HepG2 (cell line): ENCODE results near the gene TMEM45A. TPM values are rescaled to one million over a fixed set of nuclear protein-coding genes. Genes with fewer than 3 reads are reported as not detected.
A peak's percentile ranks its signal among the peaks of the same experiment; 100 is the strongest.

ENCODE experiments used
- CREB1 ChIP-seq, 2 experiments: fragments of 450-650 bp in 1 of 2; IDR thresholded peaks; 2 replicates each; pipeline ENCODE4 v1.6.1; 2016 to 2017; ENCODE audit warnings: control low read depth in 1 of 2, mild to moderate bottlenecking in 1 of 2, missing compliant biosample characterization in 1 of 2, missing genetic modification characterization in 1 of 2
- FOXC1 ChIP-seq: sonication (generic); formaldehyde crosslinking; IDR thresholded peaks from 2 replicates; pipeline ENCODE4 v1.8.0; 2022; ENCODE audit warnings: mild to moderate bottlenecking, missing genetic modification reagents, borderline replicate concordance
- FOXK2 ChIP-seq: fragments of 450-650 bp; IDR thresholded peaks from 2 replicates; pipeline ENCODE4 v1.6.1; 2016
- GLI4 ChIP-seq: sonication (generic); formaldehyde crosslinking; IDR thresholded peaks from 2 replicates; pipeline ENCODE4 v1.5.1; 2020; ENCODE audit warnings: missing genetic modification reagents, mild to moderate bottlenecking, moderate library complexity, borderline replicate concordance
- HIVEP1 ChIP-seq: sonication (generic); formaldehyde crosslinking; IDR thresholded peaks from 2 replicates; pipeline ENCODE4 v1.4.0; 2020; ENCODE audit warnings: mild to moderate bottlenecking, missing genetic modification reagents
- IKZF1 ChIP-seq: fragments of 450-650 bp; IDR thresholded peaks from 2 replicates; pipeline ENCODE4 v1.7.1; 2016
- KDM2A ChIP-seq: sonication (generic); formaldehyde crosslinking; IDR thresholded peaks from 2 replicates; pipeline ENCODE4 v1.4.0; 2020; ENCODE audit warnings: low read depth, missing genetic modification reagents, borderline replicate concordance
- KLF15 ChIP-seq: sonication (generic); formaldehyde crosslinking; IDR thresholded peaks from 2 replicates; pipeline ENCODE4 v1.8.1; 2023; ENCODE audit warnings: borderline replicate concordance, mild to moderate bottlenecking, inconsistent platforms, missing genetic modification reagents, mixed read lengths
- KLF9 ChIP-seq: IDR thresholded peaks from 2 replicates; pipeline ENCODE4 v1.6.1; 2016; ENCODE audit warnings: low read depth
- MTA3 ChIP-seq: sonication (generic); formaldehyde crosslinking; IDR thresholded peaks from 2 replicates; pipeline ENCODE4 v1.4.0; 2020; ENCODE audit warnings: missing genetic modification reagents
- RAD51 ChIP-seq: fragments of 450-650 bp; IDR thresholded peaks from 2 replicates; pipeline ENCODE4 v1.6.1; 2016; ENCODE audit warnings: borderline replicate concordance
- RNF219 ChIP-seq: sonication (generic); formaldehyde crosslinking; IDR thresholded peaks from 2 replicates; pipeline ENCODE4 v1.5.0; 2020; ENCODE audit warnings: mild to moderate bottlenecking, missing genetic modification reagents
- SIN3B ChIP-seq: fragments of 150-350 bp; IDR thresholded peaks from 2 replicates; pipeline ENCODE4 v1.6.1; 2014; ENCODE audit warnings: low read length
- SMAD3 ChIP-seq: sonication (generic); formaldehyde crosslinking; IDR thresholded peaks from 2 replicates; pipeline ENCODE4 v1.4.0; 2020; ENCODE audit warnings: missing genetic modification reagents
- SMARCC2 ChIP-seq: fragments of 450-650 bp; IDR thresholded peaks from 2 replicates; pipeline ENCODE4 v1.6.1; 2017; ENCODE audit warnings: antibody characterized with exemption, mild to moderate bottlenecking
- SMYD3 ChIP-seq: sonication (generic); formaldehyde crosslinking; IDR thresholded peaks from 2 replicates; pipeline ENCODE4 v1.8.1; 2023; ENCODE audit warnings: mild to moderate bottlenecking, missing genetic modification reagents
- SNAI1 ChIP-seq: sonication (generic); formaldehyde crosslinking; IDR thresholded peaks from 2 replicates; pipeline ENCODE4 v1.5.0; 2020; ENCODE audit warnings: mild to moderate bottlenecking, missing genetic modification reagents, borderline replicate concordance
- SNAPC2 ChIP-seq: sonication (generic); formaldehyde crosslinking; IDR thresholded peaks from 2 replicates; pipeline ENCODE4 v1.8.1; 2022; ENCODE audit warnings: mild to moderate bottlenecking, missing genetic modification reagents
- SP140L ChIP-seq: sonication (generic); formaldehyde crosslinking; IDR thresholded peaks from 2 replicates; pipeline ENCODE4 v1.4.0; 2020; ENCODE audit warnings: missing genetic modification reagents, borderline replicate concordance
- SUZ12 ChIP-seq: fragments of 150-350 bp; IDR thresholded peaks from 2 replicates; pipeline ENCODE4 v1.6.1; 2014; ENCODE audit warnings: low read depth, low read length
- ZBTB21 ChIP-seq: sonication (generic); formaldehyde crosslinking; IDR thresholded peaks from 2 replicates; pipeline ENCODE4 v1.4.0; 2020; ENCODE audit warnings: missing genetic modification reagents
- ZC3H4 ChIP-seq: sonication (generic); formaldehyde crosslinking; IDR thresholded peaks from 2 replicates; pipeline ENCODE4 v1.4.0; 2020; ENCODE audit warnings: missing genetic modification reagents, borderline replicate concordance
- ZNF512 ChIP-seq: sonication (generic); formaldehyde crosslinking; IDR thresholded peaks from 2 replicates; pipeline ENCODE4 v1.4.0; 2020; ENCODE audit warnings: mild to moderate bottlenecking, missing genetic modification reagents
- ZNF629 ChIP-seq: sonication (generic); formaldehyde crosslinking; conservative IDR thresholded peaks from 2 replicates; pipeline ENCODE4 v1.5.0; 2020; ENCODE audit warnings: missing genetic modification reagents
- ZNF737 ChIP-seq: sonication (generic); formaldehyde crosslinking; IDR thresholded peaks from 2 replicates; pipeline ENCODE4 v1.5.0; 2020; ENCODE audit warnings: missing genetic modification reagents, mild to moderate bottlenecking, borderline replicate concordance
- ZSCAN21 ChIP-seq: sonication (generic); formaldehyde crosslinking; IDR thresholded peaks from 2 replicates; pipeline ENCODE4 v1.8.0; 2022; ENCODE audit warnings: mild to moderate bottlenecking, missing genetic modification reagents, moderate library complexity, borderline replicate concordance
- polyA plus RNA-seq, 8 experiments: library from polyadenylated mRNA; depleted of rRNA in 3 of 8; stranded (reverse) in 7 of 8; unstranded in 1 of 8; fragments of >200 nt; fragmentation: Illumina TruSeq in 4 of 8; extraction: Trizol in 4 of 8; gene quantifications; 2 replicates each; pipeline versions ENCODE4 v1.2.1 to v1.2.3, GENCODE V29; 2011 to 2016; ENCODE audit warnings: low read depth in 4 of 8, missing spikeins in 1 of 8, mixed read lengths in 1 of 8; ENCODE audit not compliant: insufficient read depth in 1 of 8
- total RNA-seq, 5 experiments: library from RNA; depleted of rRNA; stranded (reverse); fragments of >200 nt; fragmentation: Illumina TruSeq; extraction: Trizol; gene quantifications; 2 replicates each; pipeline ENCODE4 v1.2.3, GENCODE V29; 2016; ENCODE audit warnings: low read depth in 1 of 5

TMEM45A gene
- total and polyA plus RNA-seq, 2 of the 13 experiments (the other 11 are each of a cell fraction or from before 2014, with no cell fraction given), result 14.8 to 38.5 TPM

GRCh38 chr3:100492059-100493006 lies at the start of gene TMEM45A (continued):
- TF ChIP-seq FOXC1 (CRISPR knock-in tag) (peak; percentile 58; the same call in 1 of the 2 replicates), KLF15 (CRISPR knock-in tag) (0 out of 2 replicates have a peak, but pooled peaks have one; percentile 32), CREB1 (IDR thresholded peaks at IDR 0.05) (no peak), CREB1 (CRISPR knock-in tag; IDR thresholded peaks at IDR 0.05) (peak; percentile 61), ZC3H4 (CRISPR knock-in tag) (no peak), RAD51 (no peak), ZBTB21 (CRISPR knock-in tag) (no peak), SP140L (CRISPR knock-in tag) (peak; percentile 88; the same call in 1 of the 2 replicates), ZNF737 (no peak), ZNF629 (CRISPR knock-in tag) (0 out of 2 replicates have a peak, but pooled peaks have one; percentile 18), FOXK2 (no peak), GLI4 (peak; percentile 83; the same call in 1 of the 2 replicates), KLF9 (0 out of 2 replicates have a peak, but pooled peaks have one; percentile 18), SMAD3 (CRISPR knock-in tag) (no peak), ZNF512 (no peak), SMARCC2 (no peak), MTA3 (CRISPR knock-in tag) (no peak), SNAI1 (CRISPR knock-in tag) (peak; percentile 72; the same call in 1 of the 2 replicates), SMYD3 (no peak), HIVEP1 (CRISPR knock-in tag) (peak; percentile 61; the same call in 1 of the 2 replicates), ZSCAN21 (no peak), IKZF1 (no peak), SIN3B (no peak), KDM2A (CRISPR knock-in tag) (peak; percentile 86), SNAPC2 (CRISPR knock-in tag) (0 out of 2 replicates have a peak, but pooled peaks have one; percentile 35), RNF219 (CRISPR knock-in tag) (no peak), SUZ12 (no peak)
